IMR-90 (cell line): ENCODE measurements around the gene MAP7. TPM values are rescaled to one million over a fixed set of nuclear protein-coding genes. Genes with fewer than 3 reads are reported as not detected.

Source experiments
- ATAC-seq: fragments of 200-7000 bp; cut with Tn5 transposase; 2 replicates; pipeline ENCODE4 v1.9.1; 2020; ENCODE audit warnings: low read depth, mild to moderate bottlenecking, moderate library complexity
- BruUV-seq: library from RNA; stranded (reverse); fragments of 400-500 nt; replicated peaks from 2 replicates; lab custom pipeline; 2021; lab: Mats Ljungman, UMichigan
- CTCF ChIA-PET: fragments of 300-600 bp; formaldehyde crosslinking; extraction: SDS; loops from one replicate; lab custom pipeline; 2021; ENCODE audit warnings: antibody characterized with exemption; lab: Yijun Ruan, JAX
- POLR2A ChIA-PET: fragments of 300-600 bp; sonication (Branson Sonifier 250); formaldehyde crosslinking; loops from one replicate; lab custom pipeline; 2022; ENCODE audit warnings: antibody characterized with exemption; ENCODE audit not compliant: unreplicated experiment; lab: Charles Lee
- DNase-seq: peaks from one replicate; pipeline ENCODE4 v3.0.0; 2013
- H2AFZ ChIP-seq: replicated peaks from 2 replicates; pipeline ENCODE3; 2013; ENCODE audit warnings: low read length, mild to moderate bottlenecking; ENCODE audit not compliant: poor library complexity
- H2AK5ac ChIP-seq: 2 replicates; pipeline ENCODE4 v1.6.1; 2013; ENCODE audit warnings: low read depth, low read length, inconsistent platforms
- H2AK9ac ChIP-seq: replicated peaks from 2 replicates; pipeline ENCODE3; 2013; ENCODE audit warnings: mild to moderate bottlenecking, low read depth, low read length, moderate library complexity; ENCODE audit not compliant: poor library complexity
- H2BK120ac ChIP-seq: 2 replicates; pipeline ENCODE4 v1.6.1; 2013; ENCODE audit warnings: low read depth, low read length, inconsistent platforms
- H2BK15ac ChIP-seq: 3 replicates; pipeline ENCODE4 v1.6.1; 2013; ENCODE audit warnings: low read depth, low read length, inconsistent platforms
- H2BK20ac ChIP-seq: 2 replicates; pipeline ENCODE4 v1.6.1; 2013; ENCODE audit warnings: low read depth, mild to moderate bottlenecking, inconsistent platforms, low read length, moderate library complexity
- H2BK5ac ChIP-seq: 2 replicates; pipeline ENCODE4 v1.6.1; 2013; ENCODE audit warnings: mild to moderate bottlenecking, low read depth, low read length, inconsistent platforms; ENCODE audit not compliant: poor library complexity, severe bottlenecking
- H3K14ac ChIP-seq: replicated peaks from 2 replicates; pipeline ENCODE4 v1.6.1; 2013; ENCODE audit warnings: low read depth, low read length, inconsistent platforms
- H3K18ac ChIP-seq: 2 replicates; pipeline ENCODE4 v1.6.1; 2013; ENCODE audit warnings: low read depth, low read length, control low read depth
- H3K23ac ChIP-seq: 2 replicates; pipeline ENCODE4 v1.6.1; 2013; ENCODE audit warnings: low read depth, low read length, inconsistent platforms
- H3K27ac ChIP-seq: 2 replicates; pipeline ENCODE4 v1.5.1; 2013; ENCODE audit warnings: mild to moderate bottlenecking, control low read depth, low read length; ENCODE audit not compliant: insufficient read depth
- H3K27me3 ChIP-seq: 2 replicates; pipeline ENCODE4 v1.6.1; 2013; ENCODE audit warnings: low read length; ENCODE audit not compliant: control insufficient read depth, insufficient read depth
- H3K36me3 ChIP-seq: 2 replicates; pipeline ENCODE4 v1.6.1; 2013; ENCODE audit warnings: low read length, mixed read lengths; ENCODE audit not compliant: control insufficient read depth, insufficient read depth
- H3K4ac ChIP-seq: 2 replicates; pipeline ENCODE4 v1.6.1; 2013; ENCODE audit warnings: low read depth, low read length, inconsistent platforms
- H3K4me1 ChIP-seq: 2 replicates; pipeline ENCODE4 v1.6.1; 2013; ENCODE audit warnings: low read length, mixed read lengths; ENCODE audit not compliant: control insufficient read depth, insufficient read depth
- H3K4me2 ChIP-seq: 2 replicates; pipeline ENCODE4 v1.6.1; 2013; ENCODE audit warnings: low read depth, mild to moderate bottlenecking, control low read depth, low read length, moderate library complexity
- H3K4me3 ChIP-seq: 2 replicates; pipeline ENCODE4 v1.5.1; 2013; ENCODE audit warnings: low read depth, mild to moderate bottlenecking, control low read depth, low read length, moderate library complexity; ENCODE audit not compliant: insufficient read depth
- H3K56ac ChIP-seq: 2 replicates; pipeline ENCODE4 v1.6.1; 2013; ENCODE audit warnings: low read length, inconsistent platforms; ENCODE audit not compliant: insufficient read depth; ENCODE audit errors: extremely low read depth
- H3K79me1 ChIP-seq, 2 experiments: 2 replicates each; pipeline ENCODE4 v1.6.1; 2013; ENCODE audit warnings: low read length in 2 of 2, inconsistent platforms in 1 of 2, low read depth in 1 of 2
- H3K9ac ChIP-seq: 2 replicates; pipeline ENCODE4 v1.6.1; 2013; ENCODE audit warnings: low read depth, low read length, control low read depth
- H3K9me1 ChIP-seq: 2 replicates; pipeline ENCODE4 v1.6.1; 2013; ENCODE audit warnings: low read length, inconsistent platforms; ENCODE audit not compliant: insufficient read depth
- H3K9me3 ChIP-seq: 2 replicates; pipeline ENCODE4 v1.6.1; 2013; ENCODE audit warnings: low read length; ENCODE audit not compliant: control insufficient read depth, insufficient read depth
- H4K20me1 ChIP-seq: 2 replicates; pipeline ENCODE4 v1.6.1; 2013; ENCODE audit warnings: low read length, inconsistent platforms; ENCODE audit not compliant: insufficient read depth
- H4K5ac ChIP-seq: 2 replicates; pipeline ENCODE4 v1.6.1; 2013; ENCODE audit warnings: mild to moderate bottlenecking, low read depth, low read length, control low read depth
- H4K8ac ChIP-seq, 2 experiments: 2 replicates each; pipeline ENCODE4 v1.6.1; 2013; ENCODE audit warnings: low read depth in 2 of 2, low read length in 2 of 2, control low read depth in 1 of 2, inconsistent platforms in 1 of 2
- H4K91ac ChIP-seq: 2 replicates; pipeline ENCODE4 v1.6.1; 2013; ENCODE audit warnings: low read depth, low read length, inconsistent platforms; ENCODE audit not compliant: insufficient read depth
- CEBPB ChIP-seq: IDR thresholded peaks from 2 replicates; pipeline ENCODE4 v1.6.1; 2012; ENCODE audit warnings: low read depth, low read length, improper control_type of control experiment
- CHD1 ChIP-seq: IDR thresholded peaks from 2 replicates; pipeline ENCODE4 v1.6.1; 2012; ENCODE audit warnings: low read depth, low read length, improper control_type of control experiment
- FOS ChIP-seq: fragments of 150-350 bp; IDR thresholded peaks from 2 replicates; pipeline ENCODE4 v1.6.1; 2016; ENCODE audit warnings: low read depth, low read length
- MAFK ChIP-seq: IDR thresholded peaks from 2 replicates; pipeline ENCODE4 v1.6.1; 2012; ENCODE audit warnings: low read depth, low read length, improper control_type of control experiment
- MAZ ChIP-seq: IDR thresholded peaks from 2 replicates; pipeline ENCODE4 v1.6.1; 2012; ENCODE audit warnings: low read depth, mild to moderate bottlenecking, low read length, improper control_type of control experiment, moderate library complexity, borderline replicate concordance
- MXI1 ChIP-seq: IDR thresholded peaks from 2 replicates; pipeline ENCODE4 v1.6.1; 2012; ENCODE audit warnings: low read depth, mild to moderate bottlenecking, low read length, moderate library complexity, borderline replicate concordance
- NFE2L2 ChIP-seq: fragments of 150-350 bp; IDR thresholded peaks from 2 replicates; pipeline ENCODE4 v1.6.1; 2016; ENCODE audit warnings: low read depth, mild to moderate bottlenecking, low read length
- POLR2A ChIP-seq: IDR thresholded peaks from 2 replicates; pipeline ENCODE4 v1.6.1; 2012; ENCODE audit warnings: mild to moderate bottlenecking, low read depth, low read length
- RAD21 ChIP-seq: IDR thresholded peaks from 2 replicates; pipeline ENCODE4 v1.6.1; 2012; ENCODE audit warnings: low read length, improper control_type of control experiment
- RCOR1 ChIP-seq: IDR thresholded peaks from 2 replicates; pipeline ENCODE4 v1.6.1; 2012; ENCODE audit warnings: mild to moderate bottlenecking, low read length, improper control_type of control experiment; ENCODE audit not compliant: insufficient replicate concordance
- RFX5 ChIP-seq: IDR thresholded peaks from 2 replicates; pipeline ENCODE4 v1.8.0; 2012; ENCODE audit warnings: low read depth, mild to moderate bottlenecking, low read length, moderate library complexity
- SMC3 ChIP-seq: fragments of 150-350 bp; IDR thresholded peaks from 2 replicates; pipeline ENCODE4 v1.6.1; 2016; ENCODE audit warnings: low read depth, mild to moderate bottlenecking, antibody characterized with exemption, low read length, moderate library complexity
- WGBS, 2 experiments: methylation state at CpG; one replicate each; pipeline versions ENCODE4 v1.1.5 to v1.1.7; 2013; ENCODE audit warnings: missing lambda C conversion rate in 2 of 2; ENCODE audit not compliant: insufficient read length in 1 of 2; ENCODE audit errors: extremely low coverage in 2 of 2; 5-methylcytosine and 5-hydroxymethylcytosine counted together
- dilution Hi-C: fragments of 300-500 bp; cut with HindIII; formaldehyde crosslinking; loops from one replicate; pipeline ENCODE4 v1.14.3; 2018; ENCODE audit warnings: low sequenced_read_pairs; ENCODE audit not compliant: unreplicated experiment
- in situ Hi-C: fragments of 300-500 bp; cut with MboI; formaldehyde crosslinking; loops from 3 replicates; pipeline ENCODE4 v1.14.3; 2019; ENCODE audit warnings: low sequenced_read_pairs, inconsistent platforms, mixed read lengths
- intact Hi-C: fragments of 100-400 bp; cut with micrococcal nuclease; formaldehyde crosslinking; loops from 2 replicates; pipeline ENCODE4 v1.10.0; 2022
- polyA plus RNA-seq, 3 experiments: library from polyadenylated mRNA; depleted of rRNA; stranded (reverse); fragments of >200 nt; gene quantifications; 2 replicates each; pipeline ENCODE4 v1.2.3, GENCODE V29; 2012; ENCODE audit warnings: low replicate concordance in 1 of 3
- total RNA-seq: library from RNA; depleted of rRNA; stranded (reverse); fragments of >200 nt; gene quantifications from 2 replicates; pipeline ENCODE4 v1.2.3, GENCODE V29; 2012
- TF ChIP-seq, protein P1 (sequence below): fragments of 150-350 bp; IDR thresholded peaks from 2 replicates; pipeline ENCODE4 v1.6.1; 2017; ENCODE audit warnings: mild to moderate bottlenecking, antibody characterized with exemption, low read length, low read depth
- TF ChIP-seq, protein P2 (sequence below): conservative IDR thresholded peaks from 2 replicates; pipeline ENCODE4 v1.5.1; 2012; ENCODE audit warnings: mild to moderate bottlenecking, low read depth, low read length, improper control_type of control experiment
- TF ChIP-seq, protein P3 (sequence below): fragments of 150-350 bp; IDR thresholded peaks from 2 replicates; pipeline ENCODE4 v1.6.1; 2016; ENCODE audit warnings: low read depth, mild to moderate bottlenecking, low read length, moderate library complexity, borderline replicate concordance

Gene MAP7
- total and polyA plus RNA-seq, 2 of the 4 experiments (the other 2 are of a cell fraction), result 0.19 to 0.36 TPM

DNA sequence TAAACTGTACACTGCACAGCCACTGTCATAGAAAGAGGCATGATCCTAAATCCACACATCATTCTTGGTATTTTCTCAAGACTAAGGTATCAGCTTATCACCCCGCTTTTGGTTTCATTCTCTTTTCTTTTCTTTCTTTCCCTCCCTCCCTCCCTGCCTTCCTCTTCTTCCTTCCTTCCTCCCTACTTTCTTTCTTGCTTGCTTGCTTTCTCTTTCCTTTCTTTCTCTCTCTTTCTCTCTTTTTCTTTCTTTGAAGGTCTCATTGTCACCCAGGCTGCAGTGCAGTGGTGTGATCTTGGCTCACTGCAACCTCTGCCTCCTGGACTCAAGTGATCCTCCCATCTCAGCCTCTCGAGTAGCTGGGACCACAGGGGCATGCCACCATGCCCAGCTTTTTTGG lies 81.1 kb downstream of the MAP7 start:
- H3K4ac ChIP-seq, result no peak overlapping the region
- H3K4me3 ChIP-seq, result no peak overlapping the region
- H3K4me2 ChIP-seq, result no peak overlapping the region; the same call in 1 of the 2 replicates
- H3K23ac ChIP-seq, result no peak overlapping the region
- H3K79me1 ChIP-seq, result no peaks in the 10 kb centered on the region
- H2BK120ac ChIP-seq, result no peak overlapping the region
- no peak for ATAC-seq
- H2AFZ ChIP-seq, result no peak overlapping the region
- no peak for DNase-seq
- ChIA-PET CTCF (no interaction called here), POLR2A (no interaction called here)
- intact Hi-C loops, result no loop called here
- TF ChIP-seq MAFK (no peak), NFE2L2 (no peak), CHD1 (no peak), RAD21 (no peak), POLR2A (no peak), SMC3 (no peak), MAZ (no peak), FOS (no peak), RCOR1 (no peak), CEBPB (no peak), MXI1 (no peak), RFX5 (no peak)
- TF ChIP-seq, protein P1, sequence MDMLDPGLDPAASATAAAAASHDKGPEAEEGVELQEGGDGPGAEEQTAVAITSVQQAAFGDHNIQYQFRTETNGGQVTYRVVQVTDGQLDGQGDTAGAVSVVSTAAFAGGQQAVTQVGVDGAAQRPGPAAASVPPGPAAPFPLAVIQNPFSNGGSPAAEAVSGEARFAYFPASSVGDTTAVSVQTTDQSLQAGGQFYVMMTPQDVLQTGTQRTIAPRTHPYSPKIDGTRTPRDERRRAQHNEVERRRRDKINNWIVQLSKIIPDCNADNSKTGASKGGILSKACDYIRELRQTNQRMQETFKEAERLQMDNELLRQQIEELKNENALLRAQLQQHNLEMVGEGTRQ, result no peak
- TF ChIP-seq, protein P2, sequence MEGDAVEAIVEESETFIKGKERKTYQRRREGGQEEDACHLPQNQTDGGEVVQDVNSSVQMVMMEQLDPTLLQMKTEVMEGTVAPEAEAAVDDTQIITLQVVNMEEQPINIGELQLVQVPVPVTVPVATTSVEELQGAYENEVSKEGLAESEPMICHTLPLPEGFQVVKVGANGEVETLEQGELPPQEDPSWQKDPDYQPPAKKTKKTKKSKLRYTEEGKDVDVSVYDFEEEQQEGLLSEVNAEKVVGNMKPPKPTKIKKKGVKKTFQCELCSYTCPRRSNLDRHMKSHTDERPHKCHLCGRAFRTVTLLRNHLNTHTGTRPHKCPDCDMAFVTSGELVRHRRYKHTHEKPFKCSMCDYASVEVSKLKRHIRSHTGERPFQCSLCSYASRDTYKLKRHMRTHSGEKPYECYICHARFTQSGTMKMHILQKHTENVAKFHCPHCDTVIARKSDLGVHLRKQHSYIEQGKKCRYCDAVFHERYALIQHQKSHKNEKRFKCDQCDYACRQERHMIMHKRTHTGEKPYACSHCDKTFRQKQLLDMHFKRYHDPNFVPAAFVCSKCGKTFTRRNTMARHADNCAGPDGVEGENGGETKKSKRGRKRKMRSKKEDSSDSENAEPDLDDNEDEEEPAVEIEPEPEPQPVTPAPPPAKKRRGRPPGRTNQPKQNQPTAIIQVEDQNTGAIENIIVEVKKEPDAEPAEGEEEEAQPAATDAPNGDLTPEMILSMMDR, result no peak
- TF ChIP-seq, protein P3, sequence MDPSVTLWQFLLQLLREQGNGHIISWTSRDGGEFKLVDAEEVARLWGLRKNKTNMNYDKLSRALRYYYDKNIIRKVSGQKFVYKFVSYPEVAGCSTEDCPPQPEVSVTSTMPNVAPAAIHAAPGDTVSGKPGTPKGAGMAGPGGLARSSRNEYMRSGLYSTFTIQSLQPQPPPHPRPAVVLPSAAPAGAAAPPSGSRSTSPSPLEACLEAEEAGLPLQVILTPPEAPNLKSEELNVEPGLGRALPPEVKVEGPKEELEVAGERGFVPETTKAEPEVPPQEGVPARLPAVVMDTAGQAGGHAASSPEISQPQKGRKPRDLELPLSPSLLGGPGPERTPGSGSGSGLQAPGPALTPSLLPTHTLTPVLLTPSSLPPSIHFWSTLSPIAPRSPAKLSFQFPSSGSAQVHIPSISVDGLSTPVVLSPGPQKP, result no peak
- H3K14ac ChIP-seq, result no peak overlapping the region
- H3K9ac ChIP-seq, result no peak overlapping the region
- no peak overlapping the region for H2BK5ac ChIP-seq
- BruUV-seq, result no TSS peak
- no CpG with 5 or more reads among the region's 2 CpGs for WGBS, 2 experiments
- H2BK20ac ChIP-seq, result no peak overlapping the region
- dilution Hi-C loops, result no loop called here
- H3K27ac ChIP-seq, result no peak overlapping the region
- H4K91ac ChIP-seq, result no peak overlapping the region
- no peak overlapping the region for H2BK15ac ChIP-seq
- no peaks in the 10 kb centered on the region for H3K9me3 ChIP-seq
- H3K4me1 ChIP-seq, result peaks cover 3% of the 10 kb centered on the region; the same call in 1 of the 2 replicates
- no peak overlapping the region for H2AK5ac ChIP-seq
- no peak overlapping the region for H3K18ac ChIP-seq
- no peak overlapping the region for H4K5ac ChIP-seq
- no peaks in the 10 kb centered on the region for H3K36me3 ChIP-seq
- no peak overlapping the region for H2AK9ac ChIP-seq
- in situ Hi-C loops, result no loop called here
- no peaks in the 10 kb centered on the region for H4K20me1 ChIP-seq
- H3K27me3 ChIP-seq, result peaks cover 7% of the 10 kb centered on the region
- no peaks in the 10 kb centered on the region for H3K9me1 ChIP-seq
- H4K8ac ChIP-seq, result no peak overlapping the region
- H3K56ac ChIP-seq, result no peak overlapping the region
